ENCODE measurements around the gene LMCD1.

The LMCD1 gene

DNA sequence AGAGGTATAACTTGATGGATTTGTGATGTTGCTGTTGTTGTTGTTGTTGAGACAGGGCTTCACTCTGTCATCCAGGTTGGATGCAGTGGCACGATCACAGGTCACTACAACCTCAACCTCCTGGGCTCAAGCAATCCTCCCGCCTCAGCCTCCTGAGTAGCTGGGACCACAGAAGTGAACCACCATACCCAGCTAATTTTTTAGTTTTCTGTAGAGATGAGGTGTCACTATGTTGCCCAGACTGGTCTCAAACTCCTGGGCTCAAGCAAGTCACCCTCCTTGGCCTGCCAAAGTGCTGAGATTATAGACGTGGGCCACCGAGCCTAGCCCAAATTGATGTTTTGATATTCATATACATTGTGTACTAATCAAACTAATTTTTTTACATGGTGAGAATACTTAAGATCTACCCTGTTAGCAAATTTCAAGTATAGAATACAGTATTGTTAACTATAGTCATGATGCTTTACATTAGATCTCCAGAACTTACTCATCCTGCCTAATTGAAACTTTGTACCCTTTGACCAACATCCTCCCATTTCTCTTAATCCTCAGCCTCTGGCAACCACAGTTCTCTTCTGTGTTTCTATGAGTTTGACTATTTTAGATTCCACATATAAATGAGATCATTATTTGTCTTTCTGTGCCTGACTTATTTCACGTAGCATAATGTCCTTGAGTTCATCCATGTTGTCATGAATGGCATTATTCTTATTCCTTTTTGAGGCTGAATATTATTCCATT lies 23.2 kb downstream of the LMCD1 start:
- no peak overlapping the region for H3K27ac ChIP-seq
- TF ChIP-seq, protein P1, sequence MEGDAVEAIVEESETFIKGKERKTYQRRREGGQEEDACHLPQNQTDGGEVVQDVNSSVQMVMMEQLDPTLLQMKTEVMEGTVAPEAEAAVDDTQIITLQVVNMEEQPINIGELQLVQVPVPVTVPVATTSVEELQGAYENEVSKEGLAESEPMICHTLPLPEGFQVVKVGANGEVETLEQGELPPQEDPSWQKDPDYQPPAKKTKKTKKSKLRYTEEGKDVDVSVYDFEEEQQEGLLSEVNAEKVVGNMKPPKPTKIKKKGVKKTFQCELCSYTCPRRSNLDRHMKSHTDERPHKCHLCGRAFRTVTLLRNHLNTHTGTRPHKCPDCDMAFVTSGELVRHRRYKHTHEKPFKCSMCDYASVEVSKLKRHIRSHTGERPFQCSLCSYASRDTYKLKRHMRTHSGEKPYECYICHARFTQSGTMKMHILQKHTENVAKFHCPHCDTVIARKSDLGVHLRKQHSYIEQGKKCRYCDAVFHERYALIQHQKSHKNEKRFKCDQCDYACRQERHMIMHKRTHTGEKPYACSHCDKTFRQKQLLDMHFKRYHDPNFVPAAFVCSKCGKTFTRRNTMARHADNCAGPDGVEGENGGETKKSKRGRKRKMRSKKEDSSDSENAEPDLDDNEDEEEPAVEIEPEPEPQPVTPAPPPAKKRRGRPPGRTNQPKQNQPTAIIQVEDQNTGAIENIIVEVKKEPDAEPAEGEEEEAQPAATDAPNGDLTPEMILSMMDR (conservative IDR thresholded peaks at IDR 0.05), result no peak

DNA sequence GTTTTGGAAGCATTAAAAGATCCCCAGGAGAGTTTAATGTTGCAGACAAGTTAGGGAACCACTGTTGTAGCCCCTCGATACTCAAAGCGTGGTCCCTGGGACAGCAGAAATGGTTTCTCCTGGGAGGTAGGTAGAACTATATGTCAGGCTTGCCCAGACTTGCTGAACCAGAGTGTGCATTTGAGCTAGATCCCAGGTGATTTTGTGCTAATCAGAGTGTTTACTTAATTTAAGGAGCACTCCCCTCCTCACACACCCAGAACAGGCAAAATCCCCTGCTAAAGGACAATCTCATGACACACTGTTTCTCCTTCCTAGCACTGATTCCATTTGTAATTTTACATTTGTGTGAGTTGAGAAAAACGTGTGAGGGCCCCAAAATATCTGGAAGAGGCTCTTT lies 24.3 kb downstream of the LMCD1 start:
- H3K27ac ChIP-seq, result no peak overlapping the region
- TF ChIP-seq, protein P1 (conservative IDR thresholded peaks at IDR 0.05), result no peak

DNA sequence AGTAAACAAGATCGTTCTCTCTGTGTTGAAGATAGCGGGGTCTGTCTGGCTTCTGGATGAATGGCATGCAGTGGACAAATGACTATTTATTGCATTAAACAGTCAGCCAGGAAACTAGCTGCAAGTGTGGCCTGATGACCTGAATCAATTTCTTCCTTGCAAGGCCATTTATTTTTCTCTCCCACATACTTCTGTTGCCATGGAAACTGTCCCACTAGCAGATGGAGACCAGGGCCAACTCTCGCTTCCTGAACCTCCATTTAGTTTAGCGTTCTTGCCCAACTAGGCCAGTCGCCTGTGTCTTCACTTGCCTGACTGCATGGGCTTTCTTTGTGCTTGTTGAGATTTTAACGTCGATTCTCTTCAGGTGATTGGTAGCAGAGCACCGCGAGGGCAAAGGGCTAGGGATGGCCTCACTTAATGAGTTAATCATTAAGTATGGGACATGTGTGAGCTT lies 27.6 kb downstream of the LMCD1 start:
- H3K27ac ChIP-seq, result no peak overlapping the region
- TF ChIP-seq, protein P1 (conservative IDR thresholded peaks at IDR 0.05), result no peak

DNA sequence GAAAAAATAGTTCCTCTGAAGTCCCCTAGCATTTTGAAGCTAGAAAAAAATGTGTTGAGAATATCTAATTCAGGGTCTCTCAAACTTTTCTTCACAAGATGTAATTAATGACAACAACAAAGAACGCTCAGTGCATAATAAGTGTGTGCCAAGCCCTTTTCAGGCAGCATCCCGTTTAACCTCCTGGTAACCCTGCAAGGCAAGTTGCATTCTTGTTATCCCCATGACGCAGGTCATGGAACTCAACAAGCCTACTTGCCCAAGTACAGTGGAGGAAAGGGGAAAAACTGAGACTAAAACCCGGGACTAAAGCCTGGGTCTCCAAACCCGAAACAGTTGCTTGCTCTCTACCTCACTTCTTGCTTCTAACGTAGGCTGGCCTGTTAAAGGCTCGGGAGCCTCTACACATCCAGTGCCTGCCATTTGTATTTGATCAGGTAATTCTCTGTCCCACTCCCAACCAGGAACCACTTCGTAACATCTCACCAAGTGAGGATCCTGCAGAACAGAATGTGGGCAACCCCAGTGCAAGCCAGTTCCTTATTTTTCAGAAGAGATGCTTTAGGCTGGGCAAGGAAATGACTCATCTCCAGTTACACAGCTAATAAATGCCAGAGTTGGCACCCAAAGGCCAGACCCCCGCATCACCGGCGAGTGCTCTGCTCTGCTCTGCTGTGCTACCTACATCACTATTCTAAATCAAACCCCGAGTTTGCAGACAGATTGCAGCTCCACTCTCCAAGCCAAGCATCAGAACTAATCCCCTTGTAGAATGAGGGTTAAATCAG lies 28.3 kb downstream of the LMCD1 start:
- H3K27ac ChIP-seq, result no peak overlapping the region

DNA sequence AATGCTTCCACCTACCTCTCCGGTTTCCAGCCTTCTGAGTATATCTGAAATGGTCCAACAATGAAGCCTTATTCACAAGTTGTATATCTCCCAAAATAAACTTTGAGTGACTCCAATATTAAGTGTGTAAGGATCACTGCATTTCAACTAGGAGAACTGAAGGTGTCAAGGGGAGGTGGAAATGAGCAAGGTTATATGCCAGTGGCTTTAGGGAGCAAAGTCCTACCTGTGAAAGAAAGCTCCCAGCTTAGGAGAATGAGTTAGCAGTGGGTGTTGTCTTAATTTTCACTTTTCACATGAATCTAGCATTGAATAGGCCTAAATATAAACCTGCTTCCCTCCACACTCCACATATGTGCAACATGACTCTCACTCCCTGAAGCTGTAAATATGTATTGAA lies 29.0 kb downstream of the LMCD1 start:
- TF ChIP-seq, protein P1 (conservative IDR thresholded peaks at IDR 0.05), result no peak
- H3K27ac ChIP-seq, result no peak overlapping the region

More for the DNA sequence above, 28.3 kb downstream of the LMCD1 start:
- TF ChIP-seq, protein P1 (conservative IDR thresholded peaks at IDR 0.05), result no peak

DNA sequence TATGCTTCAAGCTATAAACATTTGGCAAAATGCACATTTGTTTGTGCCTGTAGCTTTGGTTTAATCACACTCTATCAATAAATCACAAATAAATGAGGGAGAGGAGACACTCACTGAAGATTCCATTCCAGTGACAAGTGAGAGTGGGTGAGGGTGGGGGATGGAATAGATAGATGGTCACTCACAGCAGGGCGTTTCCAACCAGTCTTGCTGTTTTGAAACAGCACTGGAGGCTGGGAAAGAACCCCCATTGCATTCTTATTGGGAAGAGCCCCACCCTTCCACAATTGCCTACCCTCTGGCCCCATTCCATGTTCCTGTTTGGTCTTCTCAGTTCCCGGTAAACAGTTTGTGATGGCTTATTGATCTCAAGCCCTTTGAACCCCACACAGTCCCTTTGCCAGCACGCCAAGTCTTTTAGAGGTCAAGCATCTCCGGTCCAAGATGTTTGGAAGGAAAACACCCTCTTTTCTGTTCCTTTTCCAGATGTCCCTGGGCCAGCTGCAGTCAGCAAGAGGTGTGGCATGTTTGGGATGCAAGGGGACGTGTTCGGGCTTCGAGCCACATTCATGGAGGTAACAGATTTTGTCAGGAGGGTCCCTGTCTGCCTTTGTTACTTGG lies 30.7 kb downstream of the LMCD1 start:
- TF ChIP-seq, protein P1 (conservative IDR thresholded peaks at IDR 0.05), result no peak
- no peak overlapping the region for H3K27ac ChIP-seq
